Activated CD4-positive, CD25-positive, alpha-beta regulatory T cell treated with anti-CD3 and anti-CD28 coated beads, Interleukin-2, amount 50 U/mL, for 72 hours (primary cell): ENCODE results near the gene HOXC5.
"Not testable (repeated sequence)": the region's sequence is repeated elsewhere in the genome, so short reads cannot be mapped to it uniquely, and the experiment has no call there.

ENCODE experiments used
- DNase-seq: peaks from one replicate; pipeline ENCODE4 v3.0.0; 2021

Gene HOXC5

DNA sequence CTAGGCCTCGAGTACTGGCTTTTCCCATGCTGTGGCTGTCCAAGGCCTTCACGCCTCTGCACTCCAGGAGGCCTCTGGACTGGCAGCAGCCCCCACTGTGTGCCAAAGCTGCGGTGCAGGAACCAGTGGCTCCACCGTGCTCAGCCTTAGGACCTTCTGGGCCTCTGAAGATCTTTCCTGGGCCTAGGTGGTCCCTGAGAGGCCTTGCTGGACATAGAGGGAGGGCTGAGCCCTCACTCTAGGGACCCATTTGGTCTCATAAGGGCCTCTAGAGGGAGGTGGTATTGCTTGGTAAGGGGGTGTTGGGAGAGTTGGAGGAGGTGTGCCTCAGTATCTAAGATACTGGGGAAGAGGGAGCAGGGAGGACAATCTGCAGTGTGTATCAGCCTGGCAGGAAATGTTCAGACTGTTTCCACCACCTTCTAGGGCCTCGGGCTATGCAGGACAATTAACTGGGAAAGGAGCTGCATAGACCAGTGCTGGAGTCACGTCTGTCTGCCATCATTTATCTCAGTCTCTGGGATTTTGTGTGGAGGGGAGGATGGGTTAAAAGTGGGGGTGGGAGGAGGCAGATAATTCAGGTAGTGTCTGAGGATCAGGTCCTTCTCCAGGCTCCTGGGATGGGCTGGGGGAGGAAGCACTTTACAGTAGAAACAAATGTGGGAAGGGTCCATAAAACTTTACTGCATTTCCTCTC lies 2.9 kb downstream of the HOXC5 start:
- no peak for DNase-seq

DNA sequence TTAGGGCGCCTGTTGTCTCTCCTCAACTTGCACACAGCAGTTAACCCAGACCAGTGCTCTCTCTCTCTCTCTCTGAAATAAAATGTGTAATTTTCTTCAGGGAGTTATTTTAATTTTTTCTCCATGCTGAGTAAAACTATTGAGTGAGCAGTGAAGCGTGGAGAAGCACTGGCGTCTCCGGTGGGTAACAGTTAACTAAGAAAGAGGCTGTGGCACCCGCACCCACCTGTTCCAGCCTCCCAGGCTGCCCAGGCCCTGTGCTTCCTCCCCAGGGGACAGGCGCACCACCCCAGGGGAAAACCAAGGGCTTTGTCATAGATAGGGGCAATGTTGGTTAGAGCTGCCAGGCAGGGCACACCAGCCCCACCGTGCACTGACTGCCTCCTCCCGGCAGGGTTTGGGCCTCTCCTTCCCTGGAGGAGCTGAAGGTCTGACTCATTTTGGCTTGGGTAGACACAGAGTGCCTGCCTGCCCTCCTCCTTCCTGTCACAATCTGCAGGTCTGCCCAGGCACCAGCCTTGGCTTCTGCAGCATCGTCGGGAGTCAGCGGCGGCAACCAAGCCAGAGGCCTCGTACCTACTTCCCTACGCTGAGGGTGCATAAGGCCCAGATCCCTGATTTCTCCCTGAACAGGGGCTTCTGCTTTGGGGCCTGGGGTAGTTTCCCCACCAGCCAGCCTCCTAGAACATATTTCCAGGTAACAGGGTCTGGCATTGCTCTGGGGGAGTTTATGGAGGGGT lies 3.9 kb downstream of the HOXC5 start:
- DNase-seq, result no peak

DNA sequence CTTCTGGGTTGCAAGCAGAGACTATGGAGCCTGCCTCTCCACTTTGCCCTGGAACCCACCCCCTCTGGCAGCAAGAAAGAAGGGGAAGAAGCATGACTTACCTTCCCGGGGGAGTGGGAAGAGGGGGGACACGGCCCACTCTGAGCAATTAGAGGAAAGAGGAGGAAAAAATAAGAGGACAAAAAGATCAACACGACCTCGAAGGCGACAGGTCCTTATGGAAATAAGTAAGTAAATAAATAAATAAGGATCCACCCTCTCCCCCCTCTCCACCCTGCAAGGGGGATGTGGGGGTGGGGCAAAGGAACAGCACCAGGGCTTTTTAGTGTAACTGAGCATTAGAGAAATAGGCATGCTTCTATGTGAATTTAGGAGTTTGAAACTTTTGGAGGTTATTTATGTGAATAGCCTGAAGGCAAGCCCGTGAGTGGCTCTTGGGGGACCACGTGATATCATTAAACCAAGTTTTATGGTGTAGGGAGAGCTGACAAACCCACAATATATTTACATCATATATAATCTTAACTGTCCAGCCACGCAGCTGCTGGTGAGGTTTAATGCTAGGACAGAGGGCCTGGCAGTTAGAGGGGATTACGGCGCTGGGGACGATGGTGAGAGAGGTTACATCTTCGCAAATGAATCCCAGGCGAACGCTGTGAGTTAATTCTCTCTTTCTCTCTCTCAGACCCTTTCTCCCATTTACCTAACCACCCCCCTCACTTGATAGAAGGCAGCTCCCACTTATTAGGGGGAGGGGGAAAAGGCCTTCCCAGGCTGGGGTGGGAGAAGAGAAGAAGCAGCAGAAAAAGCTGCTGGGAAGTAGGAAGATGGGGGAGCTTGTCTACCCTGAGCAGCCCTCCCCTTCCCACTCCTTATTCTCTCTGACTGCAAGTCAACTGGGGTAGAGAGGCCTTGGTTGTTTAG lies 4.8 kb downstream of the HOXC5 start:
- no peak for DNase-seq

DNA sequence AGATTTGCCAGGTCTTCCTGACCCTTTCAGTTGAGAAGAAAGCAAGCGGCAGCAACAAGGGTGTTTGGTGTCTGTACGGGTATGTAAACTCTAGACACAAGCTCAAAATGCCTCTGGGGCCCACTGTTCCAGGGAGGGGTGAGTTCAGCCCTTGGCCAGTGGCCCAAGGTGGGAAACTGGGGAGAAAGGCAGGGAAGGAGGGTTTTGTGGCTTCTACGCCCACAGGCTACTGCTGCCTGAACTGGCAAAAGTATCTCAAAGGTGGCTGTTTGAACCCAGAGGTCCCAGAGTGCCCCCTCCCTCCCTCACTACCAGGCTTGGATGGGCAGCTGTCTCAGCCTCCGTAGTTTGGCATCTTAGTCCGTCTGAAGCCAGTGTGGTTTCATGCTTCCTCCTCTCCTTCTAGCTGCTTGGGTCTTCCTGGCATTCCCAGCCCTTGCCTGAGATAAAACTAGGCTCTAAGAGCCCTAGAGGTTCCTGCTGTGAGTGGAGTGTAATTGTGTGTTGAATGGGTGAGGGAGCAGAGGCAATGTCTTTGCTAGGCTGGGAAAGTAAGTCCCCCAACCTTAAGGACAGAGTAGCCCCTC lies 5.5 kb downstream of the HOXC5 start:
- DNase-seq, result no peak

DNA sequence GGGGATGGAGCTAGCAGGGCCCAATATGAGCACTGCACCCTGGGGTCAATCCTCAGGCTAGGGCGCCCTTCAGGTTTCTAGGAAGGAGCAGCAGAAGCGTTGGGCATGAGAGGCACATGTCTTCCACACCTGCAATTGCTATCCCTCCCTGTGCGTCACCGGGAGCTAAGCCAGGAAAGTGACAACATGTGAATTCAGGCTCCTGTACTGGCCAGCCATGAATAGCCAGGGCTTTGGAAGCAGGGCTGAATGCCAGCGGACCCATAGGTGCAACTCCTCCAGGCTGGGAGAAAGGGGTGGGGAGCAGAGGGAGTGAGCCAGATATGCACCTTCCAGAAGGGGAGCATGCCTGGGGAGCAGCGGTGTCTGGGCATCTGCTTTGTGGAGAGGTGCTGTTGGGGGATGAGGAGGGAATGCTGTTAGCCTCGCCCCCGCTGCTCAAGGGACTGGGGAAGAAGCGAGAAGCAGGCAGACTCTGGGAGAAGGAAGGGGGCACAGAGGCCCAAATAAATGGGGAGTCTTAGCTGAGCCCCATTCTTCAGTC lies 6.1 kb downstream of the HOXC5 start:
- no peak for DNase-seq

DNA sequence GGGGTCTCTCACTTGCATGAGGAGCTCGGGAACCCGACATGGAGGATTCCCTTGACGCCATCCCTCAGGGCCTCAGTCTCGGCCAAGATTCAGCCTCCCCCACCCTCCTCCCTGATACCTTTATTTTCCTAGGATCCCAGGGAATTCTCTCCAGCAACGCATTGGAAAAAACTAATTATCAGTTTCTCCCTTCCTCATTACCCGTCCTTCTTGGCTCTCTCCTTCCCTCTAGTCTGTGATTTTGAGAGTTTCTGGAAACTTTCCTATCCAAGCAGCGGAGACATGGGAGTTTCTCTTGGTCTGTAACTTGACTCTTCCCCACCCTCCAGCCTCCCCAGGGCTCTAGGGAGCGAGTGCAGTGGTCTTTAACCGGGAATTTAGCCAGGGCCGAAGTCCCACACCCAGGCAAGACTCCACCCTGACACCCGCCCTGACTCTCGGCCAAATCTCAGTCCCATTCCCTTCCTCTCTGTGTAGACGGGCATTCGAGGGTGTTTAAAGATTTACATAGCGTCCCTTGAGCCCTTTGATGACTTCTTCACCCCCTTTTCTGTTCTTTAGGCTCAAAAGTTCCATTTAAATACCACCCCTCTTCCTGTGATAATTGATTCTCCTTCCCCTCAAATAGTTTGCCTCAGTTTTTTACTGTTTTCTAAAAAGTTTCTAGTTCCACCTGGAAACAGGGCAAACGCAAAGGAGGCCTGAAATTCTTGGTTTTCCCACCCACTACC lies 6.7 kb downstream of the HOXC5 start:
- no peak for DNase-seq

DNA sequence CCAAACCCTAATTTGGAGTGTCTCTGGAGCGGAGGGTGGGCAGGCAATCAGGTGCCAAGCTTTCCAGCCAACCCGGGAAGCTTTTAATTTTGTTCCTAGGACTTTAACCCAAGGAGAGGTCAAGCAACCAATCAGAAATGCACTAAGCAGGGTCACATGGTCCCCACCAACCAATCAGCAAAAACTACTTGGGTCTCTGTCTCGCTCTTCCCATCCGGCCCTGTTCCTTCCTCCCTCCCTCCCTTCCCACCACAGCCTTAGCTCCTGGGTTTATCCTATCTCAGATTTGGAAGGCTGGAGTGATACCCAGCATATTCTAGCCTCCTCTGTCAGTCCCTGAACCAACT lies 7.3 kb downstream of the HOXC5 start:
- DNase-seq, result no peak

DNA sequence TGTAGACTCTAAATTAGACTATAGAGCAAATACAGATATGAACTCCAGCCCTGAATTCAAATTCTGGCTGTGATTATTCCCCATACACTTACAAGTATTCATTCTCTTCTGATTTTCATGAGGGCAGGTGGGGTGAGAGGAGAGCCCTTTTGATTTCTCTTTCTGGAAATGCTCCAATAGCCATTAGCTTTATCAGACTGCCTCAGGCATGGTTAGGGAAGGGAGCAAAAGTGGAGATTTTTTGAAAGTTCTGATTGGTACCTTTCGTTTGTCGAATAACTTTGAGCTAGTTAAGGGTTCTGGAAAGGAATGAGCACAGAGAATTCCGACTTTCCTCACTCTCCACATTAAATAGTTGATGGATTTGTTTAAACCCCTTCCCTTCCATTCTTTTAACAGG lies 7.8 kb downstream of the HOXC5 start:
- no peak for DNase-seq

DNA sequence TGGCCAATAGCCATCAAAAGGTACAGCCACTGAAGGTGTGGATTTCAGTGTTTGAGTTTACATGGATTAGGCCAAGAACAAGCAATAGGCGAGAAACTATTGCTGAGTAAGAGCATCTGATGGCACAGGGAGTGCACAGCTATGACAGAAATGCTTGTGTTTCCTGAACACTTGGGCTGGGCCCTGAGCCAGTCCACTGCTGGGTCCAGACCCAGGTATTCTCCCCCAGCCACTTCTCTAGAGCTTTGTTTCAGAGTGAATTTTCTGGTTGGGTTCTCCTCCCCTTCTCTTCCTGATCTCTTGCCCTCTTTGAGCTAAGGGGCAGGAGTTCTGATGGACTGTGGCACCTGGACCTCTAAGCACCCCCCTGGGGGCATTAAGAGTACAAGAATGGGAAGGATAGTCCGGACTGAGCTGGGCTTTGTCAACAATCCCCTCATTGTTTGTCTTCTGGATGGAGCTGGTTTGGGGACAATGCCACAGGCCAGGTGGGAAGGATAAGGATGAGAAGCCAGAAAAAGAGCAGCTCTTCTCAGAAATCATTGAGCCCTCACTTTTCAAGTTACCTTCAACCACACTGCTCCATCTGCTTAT lies 8.3 kb downstream of the HOXC5 start:
- DNase-seq, result no peak

DNA sequence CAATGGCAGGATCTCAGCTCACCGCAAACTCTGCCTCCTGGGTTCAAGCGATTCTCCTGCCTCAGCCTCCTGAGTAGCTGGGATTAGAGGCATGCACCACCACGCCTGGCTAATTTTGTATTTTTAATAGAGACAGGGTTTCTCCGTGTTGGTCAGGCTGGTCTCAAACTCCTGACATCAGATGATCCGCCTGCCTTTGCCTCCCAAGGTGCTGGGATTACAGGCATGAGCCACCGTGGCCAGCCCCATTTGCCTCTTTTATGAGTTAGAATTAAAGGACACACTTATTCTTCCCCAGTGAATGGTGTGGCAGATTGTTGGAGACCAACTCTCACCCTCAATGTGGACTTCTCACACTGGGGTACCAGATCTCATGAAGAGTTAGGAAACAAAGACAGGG lies 9.2 kb downstream of the HOXC5 start:
- DNase-seq, result not testable (repeated sequence)

DNA sequence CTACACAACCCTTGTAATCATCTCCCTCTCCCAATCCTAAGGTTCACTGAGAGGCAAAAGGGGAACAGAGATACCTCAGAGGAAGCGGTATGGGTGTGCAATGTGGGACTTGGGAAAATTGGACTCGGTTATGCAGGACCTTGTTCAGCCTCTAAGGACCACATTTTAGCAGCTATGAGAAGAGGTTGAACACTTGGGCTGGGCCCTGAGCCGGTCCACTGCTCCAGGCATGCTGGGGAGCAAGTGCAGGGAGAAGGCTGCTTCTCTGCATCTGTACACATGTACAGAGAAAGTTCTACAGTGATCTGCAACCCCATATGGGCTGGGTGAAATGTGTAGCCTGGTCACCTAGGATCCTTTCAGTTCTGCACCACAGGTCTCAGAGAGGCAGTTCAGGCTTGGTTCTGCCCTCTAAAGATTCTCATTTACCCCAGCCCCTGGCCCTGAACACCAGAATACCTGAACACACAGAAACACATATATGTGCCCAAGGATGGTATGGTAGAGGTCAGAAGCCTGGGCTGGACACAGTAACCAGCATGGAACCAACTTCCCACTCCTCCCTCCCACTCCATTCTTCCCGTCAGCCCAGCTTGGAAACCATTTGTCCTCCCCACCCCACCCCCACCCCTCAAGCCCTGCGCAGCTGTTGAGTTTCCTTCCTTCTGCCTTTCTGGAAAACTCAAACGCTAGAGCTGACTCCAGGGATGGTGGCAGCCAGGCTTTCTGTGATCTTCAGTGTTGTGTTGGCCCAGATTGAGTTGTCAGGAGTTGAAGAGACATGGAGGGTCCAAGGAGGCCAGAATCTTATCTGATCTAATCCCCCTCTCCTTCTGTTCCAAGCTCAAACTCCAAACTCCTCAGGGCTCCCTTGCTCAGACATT lies 10.4 kb downstream of the HOXC5 start:
- no peak for DNase-seq

DNA sequence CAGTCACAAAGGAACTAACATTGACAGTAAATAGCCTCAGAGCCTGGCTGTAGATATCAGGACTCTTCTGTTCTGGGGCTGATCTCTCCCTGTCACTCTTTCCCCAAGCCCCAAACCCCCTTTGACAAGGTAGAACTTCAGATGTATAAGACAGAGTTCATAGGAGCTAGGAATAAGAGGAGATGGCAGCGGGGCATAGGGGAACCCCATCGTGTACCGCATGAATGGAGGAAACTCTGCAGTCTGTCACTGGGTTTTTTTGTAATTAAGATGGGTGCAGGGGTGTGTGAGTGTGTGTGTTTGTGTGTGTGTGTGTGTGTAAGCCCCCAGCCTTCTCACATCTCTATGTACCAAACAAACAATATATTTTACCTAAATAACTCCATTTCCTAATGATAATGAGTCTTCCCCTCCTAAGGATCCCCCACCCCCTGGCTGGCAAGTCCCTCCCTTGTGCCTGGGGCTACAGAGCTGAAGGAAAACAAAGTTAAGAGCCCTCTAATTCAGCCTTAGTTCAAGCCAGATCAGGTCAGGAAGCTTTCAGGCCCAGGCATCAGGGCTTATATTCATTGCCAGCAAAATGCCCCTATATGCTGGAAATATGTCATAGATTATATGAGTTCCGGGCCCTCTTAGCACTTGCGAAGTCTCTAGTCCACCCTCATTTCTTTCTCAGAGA lies 11.7 kb downstream of the HOXC5 start:
- no peak for DNase-seq

DNA sequence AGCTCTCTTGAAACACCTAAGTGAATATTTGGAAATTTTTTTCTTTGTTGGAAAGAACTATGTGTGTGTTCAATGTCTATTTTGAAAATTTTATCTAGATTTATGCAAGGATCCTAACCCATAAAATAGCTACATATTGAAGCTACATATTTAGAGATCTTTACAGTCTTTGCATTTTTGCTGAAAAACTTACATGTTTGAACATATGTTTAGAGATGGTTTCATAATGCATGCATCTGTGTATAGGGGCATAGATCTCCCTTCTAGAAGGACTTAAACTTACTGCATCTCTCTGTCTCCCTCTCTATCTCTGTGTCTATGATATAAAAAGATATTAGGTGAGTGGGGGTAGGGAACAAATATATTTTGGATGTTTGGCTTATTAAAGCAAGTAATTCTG lies 12.6 kb downstream of the HOXC5 start:
- no peak for DNase-seq

DNA sequence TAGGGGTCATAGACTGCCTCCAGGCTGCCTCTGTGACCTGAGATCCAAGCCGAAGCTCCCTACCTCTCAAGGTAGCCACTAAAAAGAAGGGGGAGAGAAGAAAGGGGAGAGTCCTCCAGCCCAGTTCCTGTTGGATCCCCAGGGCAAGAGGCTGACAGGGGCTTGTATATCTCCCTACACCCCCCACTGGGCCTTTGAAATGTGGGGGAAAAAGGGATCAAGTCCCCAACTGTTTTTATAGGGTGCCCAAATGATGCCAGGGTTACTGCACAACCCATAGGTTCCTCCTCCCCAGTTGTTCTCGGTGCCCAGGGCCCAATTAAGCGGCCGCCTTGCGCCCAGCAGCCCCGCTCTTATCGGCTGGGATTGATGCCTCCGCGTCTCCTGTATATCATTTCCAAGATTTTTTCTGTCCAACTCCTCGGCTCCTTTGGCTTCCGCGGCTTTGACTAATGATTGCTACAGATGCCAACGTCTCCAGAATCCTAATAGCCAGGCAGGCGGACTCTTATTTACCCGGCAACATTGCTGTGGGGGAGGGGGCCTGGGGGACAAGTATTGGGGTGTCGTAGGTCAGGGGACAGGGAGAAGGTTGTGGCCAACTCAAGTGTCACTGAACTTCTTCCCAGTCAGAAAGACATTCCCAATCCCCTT lies 13.1 kb downstream of the HOXC5 start:
- DNase-seq, result no peak

DNA sequence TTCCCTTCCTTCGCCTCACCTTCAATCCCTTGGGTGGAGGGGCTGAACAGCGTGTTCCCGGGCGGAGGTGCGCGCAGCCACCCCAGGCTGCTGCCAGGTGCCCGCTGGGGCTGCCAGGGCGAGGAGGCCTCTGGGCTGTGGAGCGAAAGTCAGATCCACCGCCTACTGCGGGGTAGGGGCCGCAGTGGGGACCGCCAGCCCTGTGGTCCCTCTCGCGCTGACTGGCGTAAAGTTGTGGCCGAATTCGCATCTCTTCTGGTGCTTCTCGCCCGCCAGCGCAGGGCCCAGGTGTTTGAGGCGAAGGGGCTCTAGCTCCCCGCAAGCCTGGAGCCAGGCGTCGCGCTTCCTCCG lies 13.9 kb downstream of the HOXC5 start:
- DNase-seq, result no peak

DNA sequence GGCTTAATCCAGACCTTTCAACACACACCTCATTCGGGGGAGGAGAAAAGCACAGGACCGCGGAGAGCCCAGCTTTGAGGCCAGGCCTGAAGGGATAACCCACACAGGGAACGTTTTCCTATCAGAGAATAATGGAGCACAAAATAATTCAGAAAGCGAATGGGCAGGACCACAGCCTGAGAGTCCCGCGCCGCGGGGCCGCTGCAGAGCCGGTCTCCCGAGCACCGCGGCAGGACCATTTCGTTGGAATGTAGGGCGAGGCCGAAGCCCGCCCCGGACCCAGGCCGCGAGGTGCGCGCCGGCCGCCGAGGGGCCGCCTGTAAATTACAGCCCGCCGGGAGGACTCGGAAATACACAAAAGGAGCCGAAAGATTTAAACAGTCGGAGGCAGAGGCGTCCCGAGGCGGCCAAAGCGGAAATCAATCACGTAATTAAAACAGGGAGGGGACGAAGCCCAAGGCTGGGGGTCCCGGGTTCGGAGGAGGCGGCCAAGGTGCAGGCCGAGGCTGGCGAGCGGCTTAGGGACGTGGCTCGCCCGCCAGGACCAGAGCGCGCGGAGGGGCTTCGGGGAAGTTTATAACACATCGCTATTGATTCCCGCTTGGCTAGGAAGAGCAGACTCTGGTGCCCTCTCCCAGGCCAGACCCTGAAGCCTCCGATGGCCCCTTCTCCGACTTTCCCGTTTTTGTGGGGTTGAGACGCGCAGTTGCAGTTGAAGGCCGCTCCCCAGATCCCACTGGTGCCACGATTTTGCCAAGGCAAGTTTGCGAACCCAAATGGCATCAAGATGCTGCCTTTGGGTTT lies 14.5 kb downstream of the HOXC5 start:
- DNase-seq, result no peak

DNA sequence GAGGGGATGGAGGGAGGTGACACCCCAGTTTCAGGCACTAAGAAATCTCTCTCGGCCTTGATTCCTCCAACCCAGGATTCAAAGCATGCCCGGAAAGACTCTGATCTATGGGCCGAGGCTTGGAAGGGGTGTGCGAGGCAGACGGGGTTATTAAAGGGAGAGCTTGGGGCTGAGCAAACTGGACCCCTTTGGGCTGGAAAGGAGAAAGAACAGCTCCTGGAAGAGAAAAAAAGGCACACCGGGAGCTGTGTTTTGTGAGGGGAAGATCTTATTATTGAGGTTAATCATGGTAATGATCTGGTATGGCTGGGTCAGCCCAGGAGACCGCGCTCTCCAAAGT lies 15.1 kb downstream of the HOXC5 start:
- no peak for DNase-seq

DNA sequence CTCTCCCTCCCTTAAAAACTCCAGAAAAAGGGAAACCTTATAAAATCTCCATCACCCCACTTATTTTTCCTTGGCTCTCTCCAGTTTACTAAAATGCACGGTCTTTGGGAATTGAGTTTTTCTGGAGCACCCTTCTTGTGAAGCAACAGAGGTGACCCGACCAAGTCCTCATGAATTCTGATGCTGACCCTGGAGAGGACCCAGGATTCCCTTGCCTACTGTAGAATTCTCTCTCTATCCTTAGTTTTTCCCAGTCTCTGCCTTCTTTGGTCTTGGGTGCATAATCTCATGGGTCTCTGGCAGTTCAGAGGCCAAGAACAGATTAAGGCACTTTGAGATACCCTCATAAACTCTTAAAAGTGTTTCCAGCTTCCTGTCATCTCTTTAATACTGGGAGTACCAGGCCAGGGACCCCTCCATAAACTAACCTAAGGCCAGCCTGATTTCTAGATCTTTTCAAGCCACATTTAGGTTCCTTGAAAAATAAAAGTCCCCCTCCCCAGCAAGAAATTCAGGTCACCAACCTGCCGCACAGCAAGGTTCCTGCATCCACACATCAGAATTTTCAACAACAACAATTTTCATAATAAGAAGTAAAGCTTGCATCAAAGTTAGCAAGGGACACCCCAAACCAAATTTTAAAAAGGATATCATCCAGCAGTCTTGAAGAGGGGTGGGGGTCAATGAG lies 15.7 kb downstream of the HOXC5 start:
- no peak for DNase-seq

DNA sequence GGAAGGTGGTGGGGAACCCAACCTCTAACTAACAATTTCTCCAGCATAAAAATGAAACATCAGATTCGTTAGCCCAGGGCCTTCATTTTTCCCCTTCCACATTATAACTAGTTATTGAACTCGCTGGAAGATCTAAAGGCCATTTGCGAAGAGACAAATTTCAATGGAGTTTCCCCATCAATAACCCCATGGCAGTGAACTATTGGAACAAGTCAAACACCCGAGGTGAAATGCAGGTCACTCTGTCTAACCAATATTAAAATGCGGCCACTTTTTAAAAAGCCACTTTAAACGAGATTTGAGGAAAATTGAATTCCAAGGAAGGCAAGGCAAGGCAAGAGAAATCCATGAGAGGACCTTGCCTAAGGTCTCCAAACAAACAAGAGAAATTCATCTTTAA lies 16.3 kb downstream of the HOXC5 start:
- no peak for DNase-seq
